KOPT-K1 (cell line): ENCODE data around the gene SLCO2A1.

ENCODE experiments used
- H3K27ac ChIP-seq: fragments of 200-600 bp; sonication (generic); 2 replicates; pipeline ENCODE4 v1.5.1; 2016; ENCODE audit warnings: antibody characterized with exemption, mild to moderate bottlenecking, low read depth, low read length; ENCODE audit not compliant: poor library complexity, severe bottlenecking
- H3K36me3 ChIP-seq: fragments of 200-600 bp; sonication (generic); 2 replicates; pipeline ENCODE4 v1.5.1; 2017; ENCODE audit warnings: antibody characterized with exemption, mild to moderate bottlenecking, low read length, moderate library complexity; ENCODE audit not compliant: insufficient read depth
- H3K9me3 ChIP-seq: fragments of 200-600 bp; sonication (generic); 2 replicates; pipeline ENCODE4 v1.5.1; 2017; ENCODE audit warnings: antibody characterized with exemption, low read length, mild to moderate bottlenecking; ENCODE audit not compliant: insufficient read depth, poor library complexity, severe bottlenecking

Gene SLCO2A1

GRCh38 chr3:133896002-133896761, 133.5 kb downstream of the SLCO2A1 start:
- Histone ChIP-seq H3K9me3 (no peaks in the 10 kb centered on the region), H3K27ac (no peak overlapping the region), H3K36me3 (no peaks in the 10 kb centered on the region)

DNA sequence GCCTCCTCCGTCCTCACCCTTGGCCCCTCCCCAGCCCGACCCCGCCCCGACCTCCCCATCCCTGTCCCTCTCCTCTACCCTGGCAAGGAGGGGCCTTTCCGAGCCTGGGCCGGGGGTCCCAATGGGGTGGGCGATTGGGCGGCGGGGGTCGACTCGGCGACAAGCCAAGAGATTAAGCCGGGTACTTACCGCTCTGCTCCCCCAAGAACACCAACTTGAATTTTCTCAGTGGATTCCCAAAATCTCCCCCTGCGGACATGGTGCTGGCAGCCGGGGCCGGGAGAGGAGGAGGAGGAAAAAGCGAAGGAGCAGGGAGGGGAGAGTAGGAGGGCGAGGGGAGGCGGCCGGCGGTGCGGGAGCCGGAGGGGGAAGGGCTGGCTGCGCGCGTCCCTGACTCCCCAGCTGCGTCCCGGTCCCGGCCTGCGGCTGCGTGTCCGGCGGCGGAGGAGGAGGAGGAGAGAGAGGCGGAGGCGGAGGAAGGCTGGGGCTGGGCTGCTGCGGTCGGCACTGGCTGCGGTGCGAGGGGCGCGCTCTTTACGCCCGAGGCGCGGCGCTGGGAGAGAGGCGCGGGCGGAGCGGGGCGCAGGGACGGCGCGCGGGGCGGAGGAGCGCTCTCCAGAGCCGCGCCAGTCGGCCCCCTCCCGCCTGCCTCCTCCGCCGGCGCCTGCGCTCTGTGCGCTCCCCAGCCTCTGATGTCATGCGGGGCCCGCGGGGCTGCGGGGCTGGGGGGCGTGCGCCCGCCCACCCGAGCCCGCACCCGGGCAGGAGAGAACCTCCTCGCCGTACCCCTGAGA, 134.3 kb downstream of the SLCO2A1 start, which contains the start of gene RAB6B:
Gene RAB6B, minus strand, starts transcription at position 675 of the 794 bp plus-strand sequence. Its CDS starts 416 bp downstream, at position 259.
- no peaks in the 10 kb centered on the region for H3K9me3 ChIP-seq
- no peaks in the 10 kb centered on the region for H3K36me3 ChIP-seq
- H3K27ac ChIP-seq = no peak within 1 kb of the TSS

GRCh38 chr3:133894353-133895207, 135.1 kb downstream of the SLCO2A1 start:
- Histone ChIP-seq H3K27ac (no peak overlapping the region), H3K36me3 (no peaks in the 10 kb centered on the region), H3K9me3 (no peaks in the 10 kb centered on the region)

- H3K9me3 ChIP-seq = no peaks in the 10 kb centered on the region
- no peaks in the 10 kb centered on the region for H3K36me3 ChIP-seq
- no peak overlapping the region for H3K27ac ChIP-seq
Observed at GRCh38 chr3:133893683-133894352, 135.9 kb downstream of the SLCO2A1 start.

- Histone ChIP-seq H3K9me3 (no peaks in the 10 kb centered on the region), H3K36me3 (no peaks in the 10 kb centered on the region), H3K27ac (no peak overlapping the region)
Observed at GRCh38 chr3:133892541-133893231, 137.0 kb downstream of the SLCO2A1 start.

- H3K36me3 ChIP-seq = no peaks in the 10 kb centered on the region
- H3K27ac ChIP-seq = no peak overlapping the region
- H3K9me3 ChIP-seq = no peaks in the 10 kb centered on the region
Observed at GRCh38 chr3:133891662-133892378, 137.9 kb downstream of the SLCO2A1 start.

- H3K27ac ChIP-seq = no peak overlapping the region
- H3K36me3 ChIP-seq = no peaks in the 10 kb centered on the region
- no peaks in the 10 kb centered on the region for H3K9me3 ChIP-seq
Observed at GRCh38 chr3:133890972-133891644, 138.6 kb downstream of the SLCO2A1 start.

DNA sequence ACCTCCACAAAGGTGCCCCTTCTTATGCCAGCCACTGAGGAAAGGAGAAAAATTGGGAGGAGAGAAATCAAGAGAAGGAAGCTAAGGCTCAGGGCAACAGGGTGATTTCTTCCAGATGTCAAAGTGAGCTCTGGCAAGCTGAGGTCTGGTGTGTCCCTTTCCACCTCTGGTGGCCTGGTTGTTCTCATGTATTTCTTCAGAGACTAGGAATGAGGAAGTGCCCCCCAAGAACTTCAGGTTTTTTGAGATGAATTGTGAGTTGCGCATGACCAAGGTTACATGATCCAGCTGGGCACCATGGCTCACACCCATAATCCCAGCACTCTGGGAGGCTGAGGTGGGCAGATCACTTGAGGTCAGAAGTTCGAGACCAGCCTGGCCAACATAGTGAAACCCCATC, 139.7 kb downstream of the SLCO2A1 start:
- Histone ChIP-seq H3K9me3 (no peaks in the 10 kb centered on the region), H3K36me3 (no peaks in the 10 kb centered on the region), H3K27ac (no peak overlapping the region)

DNA sequence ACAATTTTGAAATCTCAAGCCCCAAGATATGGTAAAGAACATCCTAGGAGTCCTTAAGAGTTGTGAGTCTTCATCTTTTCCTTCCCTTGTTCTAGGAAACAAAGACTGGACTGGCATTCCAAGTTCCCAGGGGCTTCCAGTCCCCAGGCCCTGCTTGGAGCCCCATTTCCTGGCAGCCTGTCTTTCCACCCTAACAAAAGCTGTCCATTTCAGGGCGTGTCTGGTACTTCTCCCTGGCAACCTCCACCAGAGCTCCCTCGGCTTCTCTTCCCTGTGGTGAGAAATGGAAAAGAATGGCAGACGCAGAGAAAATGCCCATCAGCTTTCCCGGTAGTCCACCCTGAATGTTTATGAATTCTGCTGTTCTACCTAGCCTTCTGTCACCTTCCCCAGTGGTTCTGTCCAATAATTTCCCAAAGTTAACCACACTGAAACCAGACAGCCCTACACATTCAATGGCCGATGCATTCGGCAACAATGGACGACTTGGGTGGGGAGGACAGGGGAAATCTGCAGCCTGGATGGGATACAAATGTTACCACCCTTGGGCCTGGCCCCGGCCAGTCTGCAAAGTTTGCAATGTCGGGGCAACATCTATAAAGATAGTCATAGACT, 140.9 kb downstream of the SLCO2A1 start:
- Histone ChIP-seq H3K36me3 (no peaks in the 10 kb centered on the region), H3K9me3 (no peaks in the 10 kb centered on the region), H3K27ac (no peak overlapping the region)

DNA sequence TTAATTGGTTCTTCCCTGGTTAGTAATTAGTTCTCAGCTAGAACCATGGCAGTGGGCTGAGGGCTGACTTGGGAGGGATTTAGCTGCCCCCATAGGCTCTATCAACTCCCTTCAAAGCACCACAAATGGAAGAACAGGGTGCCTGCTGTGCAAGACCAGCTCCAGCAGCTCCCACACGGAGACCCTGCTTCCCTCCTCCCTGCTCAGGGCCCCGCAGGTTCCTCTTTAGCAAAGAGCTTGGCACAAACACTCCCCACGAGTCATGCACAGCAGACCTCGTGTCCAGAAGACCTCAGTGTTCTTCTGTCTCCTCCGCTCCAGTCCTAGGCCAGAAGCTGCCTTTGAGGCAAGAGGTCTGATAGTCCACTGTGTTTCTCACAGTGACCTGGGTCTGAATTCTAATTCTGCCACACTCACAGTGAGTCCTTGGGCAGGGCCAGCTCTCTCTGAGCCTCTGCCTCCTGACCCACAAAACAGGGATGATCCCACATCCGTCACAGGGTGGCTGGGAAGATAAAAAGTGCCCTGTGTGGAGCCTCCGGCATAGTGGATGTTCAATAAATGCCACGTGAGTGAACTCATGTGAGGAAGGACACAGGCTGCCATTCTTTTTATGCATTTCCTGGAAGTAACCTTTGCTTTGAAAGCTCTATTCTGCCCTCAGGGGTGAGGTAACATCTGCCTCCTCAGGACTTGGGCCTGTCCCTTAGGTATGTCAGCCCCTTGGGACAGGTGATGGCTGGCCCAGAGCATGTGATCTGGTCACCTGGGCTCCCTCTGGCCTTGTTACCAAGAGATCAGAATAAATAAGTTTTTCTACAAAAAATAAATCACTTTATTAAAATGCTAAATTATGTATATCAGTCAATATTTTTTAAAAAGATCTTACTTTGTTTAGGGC, 141.7 kb downstream of the SLCO2A1 start:
- H3K27ac ChIP-seq = no peak overlapping the region
- no peaks in the 10 kb centered on the region for H3K36me3 ChIP-seq
- H3K9me3 ChIP-seq = no peaks in the 10 kb centered on the region

DNA sequence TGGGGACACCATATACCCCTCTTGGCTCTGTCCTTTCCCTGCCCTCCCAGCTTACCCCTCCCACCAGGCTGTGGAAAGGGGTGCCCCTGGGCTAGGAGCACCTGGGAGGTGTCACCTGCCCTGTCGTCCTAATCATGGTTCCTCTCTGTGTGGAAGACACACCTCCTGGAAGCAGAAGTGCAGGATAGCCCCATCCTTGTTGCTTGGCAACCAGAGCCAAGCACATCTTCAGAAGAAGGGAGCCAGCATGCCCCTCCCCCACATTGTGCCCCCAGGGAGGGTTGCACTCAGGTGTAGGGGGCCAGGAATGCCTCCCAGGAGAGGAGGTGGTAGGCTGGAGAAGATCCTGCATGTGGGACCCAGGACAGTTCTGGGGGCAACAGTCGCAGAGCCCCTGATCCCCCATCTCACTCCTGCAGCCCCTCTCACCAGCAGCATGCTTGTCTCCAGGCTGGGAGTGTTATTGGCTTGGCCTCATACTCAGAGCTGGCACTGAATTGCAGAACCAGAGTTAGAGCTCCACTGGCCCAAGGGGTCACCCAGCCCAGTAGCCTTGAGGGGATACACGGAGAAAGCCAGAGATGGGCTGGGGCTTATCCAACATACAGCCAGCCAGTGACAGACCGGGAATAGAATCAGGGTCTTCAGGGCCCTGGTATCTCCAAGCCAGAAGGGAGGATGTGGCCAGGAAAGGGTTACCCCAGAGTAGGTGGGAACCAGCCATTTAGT, 142.5 kb downstream of the SLCO2A1 start:
- Histone ChIP-seq H3K27ac (no peak overlapping the region), H3K9me3 (no peaks in the 10 kb centered on the region), H3K36me3 (no peaks in the 10 kb centered on the region)
